OCI-LY3 (cell line): ENCODE data around the gene CEP70.

Experiments used
- H2AFZ ChIP-seq: fragments of 200-600, 300-600 bp; shearing (Covaris generic); 2 replicates; pipeline ENCODE4 v1.6.0; 2014; ENCODE audit warnings: antibody characterized with exemption, low read depth, low read length
- H3K27ac ChIP-seq: fragments of 200-600, 300-600 bp; sonication (generic); 2 replicates; pipeline ENCODE4 v1.5.1; 2014; ENCODE audit warnings: mild to moderate bottlenecking, low read length, moderate library complexity, mixed read lengths
- H3K27me3 ChIP-seq: fragments of 200-600, 300-600 bp; sonication (generic); 2 replicates; pipeline ENCODE4 v1.6.1; 2014; ENCODE audit warnings: low read depth, low read length, mixed read lengths
- H3K36me3 ChIP-seq: fragments of 200-600, 300-600 bp; sonication (generic); replicated peaks from 2 replicates; pipeline ENCODE3; 2014; ENCODE audit warnings: low read depth, low read length, mixed read lengths
- H3K4me1 ChIP-seq: fragments of 300-600, 200-600 bp; sonication (generic); 2 replicates; pipeline ENCODE4 v1.6.1; 2014; ENCODE audit warnings: low read length, mixed read lengths
- H3K4me2 ChIP-seq: fragments of 200-600, 300-600 bp; sonication (generic); 2 replicates; pipeline ENCODE4 v1.6.1; 2014; ENCODE audit warnings: low read length, mixed read lengths
- H3K4me3 ChIP-seq: fragments of 300-600, 200-600 bp; sonication (generic); 2 replicates; pipeline ENCODE4 v1.5.1; 2014; ENCODE audit warnings: antibody characterized with exemption, mild to moderate bottlenecking, low read length, moderate library complexity
- H3K79me2 ChIP-seq: fragments of 300-600, 200-600 bp; shearing (Covaris generic); 2 replicates; pipeline ENCODE4 v1.6.1; 2014; ENCODE audit warnings: mild to moderate bottlenecking, low read length, mixed read lengths
- H3K9ac ChIP-seq: fragments of 300-600, 200-600 bp; shearing (Covaris generic); 2 replicates; pipeline ENCODE4 v1.6.0; 2014; ENCODE audit warnings: mild to moderate bottlenecking, low read length, moderate library complexity
- H3K9me3 ChIP-seq: fragments of 200-600, 300-600 bp; shearing (Covaris generic); 2 replicates; pipeline ENCODE4 v1.6.1; 2014; ENCODE audit warnings: low read length, mixed read lengths; ENCODE audit not compliant: insufficient read depth
- H4K20me1 ChIP-seq: fragments of 200-600, 300-600 bp; sonication (generic); 2 replicates; pipeline ENCODE4 v1.6.1; 2016; ENCODE audit warnings: low read length, mixed read lengths; ENCODE audit not compliant: insufficient read depth
- EZH2phosphoT487 ChIP-seq: fragments of 200-600 bp; shearing (Covaris generic); IDR thresholded peaks from 2 replicates; pipeline ENCODE4 v1.6.1; 2018; ENCODE audit warnings: antibody characterized with exemption, mixed run types, low read depth
- TF ChIP-seq, protein P1 (sequence below): fragments of 200-600, 300-600 bp; sonication (generic); IDR thresholded peaks from 2 replicates; pipeline ENCODE4 v1.5.1; 2014; ENCODE audit warnings: antibody characterized with exemption, low read length, low read depth

Gene CEP70

DNA sequence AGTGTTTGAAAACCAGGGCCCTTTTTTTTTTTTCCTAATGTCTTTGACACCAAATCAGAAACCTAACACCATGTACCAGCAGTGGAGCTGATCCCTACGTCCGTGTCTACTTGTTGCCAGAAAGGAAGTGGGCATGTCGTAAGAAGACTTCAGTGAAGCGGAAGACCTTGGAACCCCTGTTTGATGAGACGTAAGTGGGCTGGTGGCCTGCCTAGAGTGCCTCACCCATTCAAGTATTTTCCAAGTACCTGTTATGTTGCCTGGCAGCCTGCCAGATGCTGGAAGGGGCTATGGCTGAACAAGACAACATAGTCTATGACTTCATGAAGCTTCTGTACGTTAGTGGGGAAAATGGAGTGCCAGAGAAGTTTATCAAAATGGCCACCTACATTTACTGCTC, 119.9 kb downstream of the CEP70 start:
- Histone ChIP-seq H3K36me3 (no peaks in the 10 kb centered on the region), H3K27me3 (0 out of 2 replicates have a peak, but pooled peaks cover 4% of the 10 kb centered on the region), H3K4me2 (no peak overlapping the region), H3K4me3 (no peak overlapping the region), H3K9me3 (no peaks in the 10 kb centered on the region), H3K79me2 (no peaks in the 10 kb centered on the region), H3K27ac (no peak overlapping the region), H4K20me1 (no peaks in the 10 kb centered on the region), H3K4me1 (no peaks in the 10 kb centered on the region), H3K9ac (no peak overlapping the region), H2AFZ (no peak overlapping the region)
- TF ChIP-seq, protein P1, sequence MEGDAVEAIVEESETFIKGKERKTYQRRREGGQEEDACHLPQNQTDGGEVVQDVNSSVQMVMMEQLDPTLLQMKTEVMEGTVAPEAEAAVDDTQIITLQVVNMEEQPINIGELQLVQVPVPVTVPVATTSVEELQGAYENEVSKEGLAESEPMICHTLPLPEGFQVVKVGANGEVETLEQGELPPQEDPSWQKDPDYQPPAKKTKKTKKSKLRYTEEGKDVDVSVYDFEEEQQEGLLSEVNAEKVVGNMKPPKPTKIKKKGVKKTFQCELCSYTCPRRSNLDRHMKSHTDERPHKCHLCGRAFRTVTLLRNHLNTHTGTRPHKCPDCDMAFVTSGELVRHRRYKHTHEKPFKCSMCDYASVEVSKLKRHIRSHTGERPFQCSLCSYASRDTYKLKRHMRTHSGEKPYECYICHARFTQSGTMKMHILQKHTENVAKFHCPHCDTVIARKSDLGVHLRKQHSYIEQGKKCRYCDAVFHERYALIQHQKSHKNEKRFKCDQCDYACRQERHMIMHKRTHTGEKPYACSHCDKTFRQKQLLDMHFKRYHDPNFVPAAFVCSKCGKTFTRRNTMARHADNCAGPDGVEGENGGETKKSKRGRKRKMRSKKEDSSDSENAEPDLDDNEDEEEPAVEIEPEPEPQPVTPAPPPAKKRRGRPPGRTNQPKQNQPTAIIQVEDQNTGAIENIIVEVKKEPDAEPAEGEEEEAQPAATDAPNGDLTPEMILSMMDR, result no peak
- no peak for TF ChIP-seq EZH2phosphoT487

DNA sequence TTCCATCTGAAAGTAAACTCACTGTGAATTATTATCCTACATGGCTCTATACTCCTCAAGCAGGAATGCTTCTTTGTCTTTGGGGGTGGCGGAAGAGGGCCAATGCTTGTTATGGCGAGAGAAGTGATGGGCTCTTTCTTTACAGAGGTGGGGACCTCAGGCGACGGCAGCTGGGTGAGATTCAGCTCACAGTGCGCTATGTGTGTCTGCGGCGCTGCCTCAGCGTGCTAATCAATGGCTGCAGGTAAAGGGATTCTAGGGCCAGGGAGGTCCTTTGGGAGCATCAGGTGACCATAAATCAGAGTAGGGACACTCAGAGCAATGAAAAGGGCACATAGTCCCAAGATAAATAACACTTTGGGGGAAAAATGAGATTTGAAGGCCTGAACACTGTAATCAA, 120.7 kb downstream of the CEP70 start:
- Histone ChIP-seq H4K20me1 (no peaks in the 10 kb centered on the region), H3K27ac (no peak overlapping the region), H3K36me3 (no peaks in the 10 kb centered on the region), H3K9ac (no peak overlapping the region), H3K4me1 (no peaks in the 10 kb centered on the region), H3K4me2 (no peak overlapping the region), H3K79me2 (no peaks in the 10 kb centered on the region), H2AFZ (no peak overlapping the region), H3K9me3 (no peaks in the 10 kb centered on the region), H3K27me3 (0 out of 2 replicates have a peak, but pooled peaks cover 4% of the 10 kb centered on the region), H3K4me3 (no peak overlapping the region)
- TF ChIP-seq, protein P1, result no peak
- TF ChIP-seq EZH2phosphoT487, result no peak

DNA sequence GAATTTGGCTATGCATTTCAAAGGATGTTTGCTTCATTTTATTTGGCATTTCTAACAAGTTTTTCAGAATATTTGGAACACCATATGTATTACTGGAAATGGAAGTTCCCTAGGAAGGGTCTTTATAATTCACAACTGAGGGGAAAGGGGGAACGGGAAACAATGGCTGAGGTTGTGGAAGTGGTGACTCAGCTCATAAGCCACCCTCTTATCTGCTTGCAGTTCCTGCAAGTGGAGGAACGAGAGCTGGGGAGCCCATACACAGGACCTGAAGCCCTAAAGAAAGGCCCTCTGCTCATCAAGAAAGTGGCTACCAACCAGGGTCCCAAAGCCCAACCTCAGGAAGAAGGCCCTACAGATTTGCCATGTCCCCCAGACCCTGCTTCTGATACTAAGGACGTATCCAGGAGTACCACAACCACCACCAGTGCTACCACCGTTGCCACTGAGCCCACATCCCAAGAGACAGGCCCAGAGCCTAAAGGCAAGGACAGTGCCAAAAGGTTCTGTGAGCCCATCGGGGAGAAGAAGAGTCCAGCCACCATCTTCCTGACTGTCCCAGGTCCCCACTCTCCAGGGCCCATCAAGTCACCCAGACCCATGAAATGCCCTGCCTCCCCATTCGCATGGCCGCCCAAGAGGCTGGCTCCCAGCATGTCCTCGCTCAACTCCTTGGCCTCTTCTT, 121.8 kb downstream of the CEP70 start:
- Histone ChIP-seq H3K36me3 (no peaks in the 10 kb centered on the region), H3K4me1 (no peaks in the 10 kb centered on the region), H3K4me2 (no peak overlapping the region), H3K27ac (no peak overlapping the region), H3K9ac (no peak overlapping the region), H3K4me3 (no peak overlapping the region), H3K79me2 (no peaks in the 10 kb centered on the region), H3K9me3 (no peaks in the 10 kb centered on the region), H2AFZ (no peak overlapping the region), H3K27me3 (no peaks in the 10 kb centered on the region), H4K20me1 (no peaks in the 10 kb centered on the region)
- TF ChIP-seq, protein P1, result no peak
- TF ChIP-seq EZH2phosphoT487, result no peak

DNA sequence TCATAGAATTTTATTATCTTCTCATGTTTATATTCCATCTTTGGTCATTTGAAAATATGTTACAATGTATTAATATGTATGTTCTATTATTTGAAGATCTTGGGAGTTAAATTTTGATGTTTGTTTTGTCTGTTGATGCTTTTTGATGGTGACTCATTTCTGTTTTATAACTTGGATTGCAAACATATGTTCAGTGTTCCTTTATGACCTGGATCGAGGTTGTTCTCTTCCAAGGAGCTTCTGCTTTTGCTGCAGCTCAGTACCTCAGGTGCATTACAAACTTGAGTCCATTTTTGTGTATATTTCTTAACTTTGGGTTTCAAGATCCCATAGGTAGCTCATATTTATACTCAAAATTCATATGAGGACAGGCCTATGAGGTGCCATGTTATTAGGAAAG, 122.6 kb downstream of the CEP70 start:
- H3K9me3 ChIP-seq, result no peaks in the 10 kb centered on the region
- H3K79me2 ChIP-seq, result no peaks in the 10 kb centered on the region

More for the DNA sequence above, 122.6 kb downstream of the CEP70 start:
- Histone ChIP-seq H4K20me1 (no peaks in the 10 kb centered on the region), H3K4me1 (no peaks in the 10 kb centered on the region), H3K4me2 (no peak overlapping the region), H3K4me3 (no peak overlapping the region), H3K9ac (no peak overlapping the region), H3K27ac (no peak overlapping the region), H2AFZ (no peak overlapping the region), H3K27me3 (no peaks in the 10 kb centered on the region), H3K36me3 (no peaks in the 10 kb centered on the region)
- TF ChIP-seq, protein P1, result no peak
- no peak for TF ChIP-seq EZH2phosphoT487
